HEK293T (cell line): ENCODE results near the gene SDR42E1.

ENCODE experiments used
- FOXK2 ChIP-seq: fragments of 450-650 bp; IDR thresholded peaks from 2 replicates; pipeline ENCODE4 v1.6.1; 2016; ENCODE audit warnings: mild to moderate bottlenecking
- HDGF ChIP-seq: fragments of 450-650 bp; IDR thresholded peaks from 2 replicates; pipeline ENCODE4 v1.6.1; 2017; ENCODE audit warnings: antibody characterized with exemption, borderline replicate concordance
- SP1 ChIP-seq: fragments of 450-650 bp; IDR thresholded peaks from 2 replicates; pipeline ENCODE4 v1.6.1; 2017
- ZNF384 ChIP-seq: fragments of 450-650 bp; IDR thresholded peaks from 2 replicates; pipeline ENCODE4 v1.6.1; 2016

GRCh38 chr16:82023206-82023605, 11.9 kb upstream of the SDR42E1 start:
- TF ChIP-seq FOXK2 (no peak), HDGF (no peak), SP1 (no peak), ZNF384 (no peak)
